Smooth muscle cell of bladder (primary cell): ENCODE measurements around the gene DUXA. TPM values are rescaled to one million over a fixed set of nuclear protein-coding genes. Genes with fewer than 3 reads are reported as not detected.

Source experiments
- total RNA-seq: library from RNA; depleted of rRNA; stranded (reverse); fragments of >200 nt; gene quantifications from 2 replicates; pipeline ENCODE4 v1.2.3, GENCODE V29; 2014

Gene DUXA
- total RNA-seq = not detected in 2 replicates

DNA sequence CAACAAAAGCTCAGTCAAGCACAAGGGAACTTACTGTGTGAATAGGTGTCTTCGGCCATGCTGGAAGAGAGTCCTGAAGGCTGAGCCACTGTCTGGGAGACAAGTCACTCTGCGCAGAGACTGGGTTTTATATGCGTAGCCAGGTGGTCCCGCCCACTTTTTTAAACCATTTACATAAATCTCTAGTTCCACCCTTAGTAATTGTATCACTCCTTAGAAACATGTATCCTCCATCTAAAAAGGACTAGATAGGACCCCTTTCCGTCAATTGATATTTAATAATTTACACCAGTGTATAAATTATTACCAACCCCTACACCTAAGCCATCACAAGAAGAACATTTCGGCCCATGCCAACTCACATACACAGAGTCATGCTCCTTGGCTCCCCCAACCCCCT is at the start of gene DUXA:
DUXA (minus strand) TSS at position 101 of the 400 bp plus-strand sequence; CDS start at position 59, 42 bp downstream.

DNA sequence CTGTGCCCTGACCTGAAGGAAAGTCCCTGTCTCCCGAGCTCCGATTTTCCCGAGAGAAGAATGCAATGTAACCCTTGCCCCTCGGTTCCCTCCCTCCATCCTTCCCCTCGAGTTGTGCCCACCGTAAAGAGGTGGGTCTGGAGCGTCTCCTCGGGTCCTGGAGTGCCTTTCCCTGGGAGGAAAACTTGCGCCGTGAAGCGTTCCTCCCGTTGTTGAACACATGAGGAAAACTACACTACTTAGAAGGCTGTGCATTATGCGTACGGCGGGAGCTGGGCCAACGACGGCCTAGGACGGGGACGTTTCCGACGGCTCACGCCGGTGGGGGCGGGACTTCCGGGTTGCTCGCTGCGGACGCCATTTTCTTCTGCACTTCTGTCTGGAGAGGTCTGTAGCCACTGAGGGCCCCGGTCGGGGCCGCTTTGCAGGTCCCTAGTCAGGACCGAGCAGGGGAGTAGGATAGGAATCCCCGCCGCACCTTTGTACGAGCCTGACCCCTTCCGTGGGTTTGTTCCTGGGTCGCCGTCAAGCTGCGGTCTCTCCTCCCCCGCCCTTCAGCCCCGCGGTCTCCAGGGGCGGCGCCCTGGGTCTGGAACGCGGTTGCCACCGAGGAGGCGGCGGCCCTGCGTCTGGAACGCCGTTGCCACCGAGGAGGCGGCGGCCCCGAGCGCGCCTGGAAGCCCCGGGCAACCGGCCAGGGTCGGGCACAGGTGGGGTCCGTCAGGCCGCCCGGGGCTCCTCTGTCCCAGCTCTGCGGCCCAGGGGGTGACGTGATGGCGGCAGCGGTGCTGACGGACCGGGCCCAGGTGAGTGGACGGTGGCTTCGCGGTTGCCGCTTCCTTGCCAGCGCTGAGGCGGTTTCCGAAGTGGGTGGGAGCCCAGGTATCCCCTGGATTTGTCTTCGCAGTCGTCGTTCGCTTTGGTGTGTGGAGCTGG is 24.1 kb upstream of the DUXA start, which contains the start of gene ZNF264:
ZNF264 (plus strand) TSS at position 360 of the 936 bp plus-strand sequence; CDS start at position 774, 414 bp downstream.

Other genes with a start within 250 kb of the DUXA start
- gene USP29, start 47.5 kb downstream of the DUXA start, total RNA-seq = not detected in 2 replicates
- gene ZIM3, start 22.3 kb downstream of the DUXA start, total RNA-seq = not detected in 2 replicates
- 19.5 and 27.7 TPM in 2 replicates for gene ZNF264, start 24.0 kb upstream of the DUXA start, total RNA-seq
- 0.37 and 1.00 TPM in 2 replicates for gene AURKC, start 63.5 kb upstream of the DUXA start, total RNA-seq
- gene ZNF805, start 73.1 kb upstream of the DUXA start, total RNA-seq = 23.5 and 35.5 TPM in 2 replicates
- gene ZNF460, start 113.0 kb upstream of the DUXA start, total RNA-seq = 69.1 and 78.3 TPM in 2 replicates
- gene ZNF543, start 153.0 kb upstream of the DUXA start, total RNA-seq = 9.1 and 10.1 TPM in 2 replicates
- 9.4 and 10.7 TPM in 2 replicates for gene ZNF304, start 183.8 kb upstream of the DUXA start, total RNA-seq
- 9.8 and 13.2 TPM in 2 replicates for gene TRAPPC2B, start 196.1 kb upstream of the DUXA start, total RNA-seq
- 4.6 and 5.2 TPM in 2 replicates for gene ZNF547, start 196.1 kb upstream of the DUXA start, total RNA-seq
- gene ZNF548, start 222.4 kb upstream of the DUXA start, total RNA-seq = 21.5 and 25.4 TPM in 2 replicates
- gene ZNF17, start 243.7 kb upstream of the DUXA start, total RNA-seq = 10.4 and 11.5 TPM in 2 replicates